ENCODE data around the gene CALU.

The CALU gene

DNA sequence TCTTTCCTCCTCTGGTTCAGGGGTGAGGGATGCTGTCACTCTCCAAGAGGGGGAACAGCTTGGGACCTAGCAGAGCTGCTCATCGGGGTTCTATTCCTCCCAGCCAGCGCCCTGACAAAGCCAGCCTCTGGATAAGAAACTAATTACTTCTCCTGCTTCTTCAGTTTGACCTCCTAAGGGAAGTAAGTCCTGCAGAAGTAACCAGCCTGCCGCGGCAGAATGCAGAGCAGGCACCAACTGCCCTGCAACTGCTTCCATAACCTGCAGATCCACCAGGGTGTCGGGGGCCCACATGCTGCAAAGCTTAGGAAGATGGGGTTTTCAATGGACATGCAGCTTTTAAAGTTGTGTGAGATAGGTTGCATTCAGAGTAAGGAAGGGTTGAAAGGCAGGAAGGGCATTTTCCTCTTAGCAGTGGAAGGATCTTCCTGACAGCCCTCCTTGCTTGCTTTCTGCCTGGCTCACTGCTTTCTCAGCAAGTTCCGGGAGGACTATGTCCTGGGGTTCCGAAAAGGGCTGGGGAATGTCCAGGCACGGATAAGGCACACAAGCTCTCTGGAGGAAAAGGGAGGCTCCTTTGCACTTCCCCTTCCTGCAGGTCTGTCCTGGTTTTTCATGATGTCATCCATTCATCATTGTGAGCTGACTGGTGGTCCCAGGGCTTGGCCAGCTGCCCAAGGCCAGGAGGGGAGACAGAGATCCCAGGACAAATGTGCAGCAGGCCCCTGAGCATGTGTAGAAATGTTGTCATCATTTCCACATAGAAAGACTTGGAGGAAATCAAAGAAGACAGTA lies 24.3 kb upstream of the CALU start:
- H3K27ac ChIP-seq = no peak overlapping the region
- no peaks in the 10 kb centered on the region for H3K79me2 ChIP-seq (ENCODE audit: insufficient read depth, low read depth)
- H2AFZ ChIP-seq (ENCODE audit: low read depth) = no peak overlapping the region
- H3K4me1 ChIP-seq (ENCODE audit: low read depth, poor library complexity, severe bottlenecking) = peaks cover 15% of the 10 kb centered on the region
- TF ChIP-seq, protein P1, sequence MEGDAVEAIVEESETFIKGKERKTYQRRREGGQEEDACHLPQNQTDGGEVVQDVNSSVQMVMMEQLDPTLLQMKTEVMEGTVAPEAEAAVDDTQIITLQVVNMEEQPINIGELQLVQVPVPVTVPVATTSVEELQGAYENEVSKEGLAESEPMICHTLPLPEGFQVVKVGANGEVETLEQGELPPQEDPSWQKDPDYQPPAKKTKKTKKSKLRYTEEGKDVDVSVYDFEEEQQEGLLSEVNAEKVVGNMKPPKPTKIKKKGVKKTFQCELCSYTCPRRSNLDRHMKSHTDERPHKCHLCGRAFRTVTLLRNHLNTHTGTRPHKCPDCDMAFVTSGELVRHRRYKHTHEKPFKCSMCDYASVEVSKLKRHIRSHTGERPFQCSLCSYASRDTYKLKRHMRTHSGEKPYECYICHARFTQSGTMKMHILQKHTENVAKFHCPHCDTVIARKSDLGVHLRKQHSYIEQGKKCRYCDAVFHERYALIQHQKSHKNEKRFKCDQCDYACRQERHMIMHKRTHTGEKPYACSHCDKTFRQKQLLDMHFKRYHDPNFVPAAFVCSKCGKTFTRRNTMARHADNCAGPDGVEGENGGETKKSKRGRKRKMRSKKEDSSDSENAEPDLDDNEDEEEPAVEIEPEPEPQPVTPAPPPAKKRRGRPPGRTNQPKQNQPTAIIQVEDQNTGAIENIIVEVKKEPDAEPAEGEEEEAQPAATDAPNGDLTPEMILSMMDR (conservative IDR thresholded peaks at IDR 0.05; ENCODE audit: low read depth, low read length) = no peak
- no peak overlapping the region for H3K4me2 ChIP-seq
- peaks cover 2% of the 10 kb centered on the region; the same call in 1 of the 2 replicates for H3K27me3 ChIP-seq (ENCODE audit: insufficient read depth, low read depth)
- H3K36me3 ChIP-seq (ENCODE audit: insufficient read depth) = no peaks in the 10 kb centered on the region
- H3K9ac ChIP-seq = no peak overlapping the region
- no peak overlapping the region for H3K4me3 ChIP-seq (IDR thresholded peaks at IDR 0.05; ENCODE audit: insufficient read depth, low read depth, low read length)
- H4K20me1 ChIP-seq (ENCODE audit: insufficient read depth) = no peaks in the 10 kb centered on the region

DNA sequence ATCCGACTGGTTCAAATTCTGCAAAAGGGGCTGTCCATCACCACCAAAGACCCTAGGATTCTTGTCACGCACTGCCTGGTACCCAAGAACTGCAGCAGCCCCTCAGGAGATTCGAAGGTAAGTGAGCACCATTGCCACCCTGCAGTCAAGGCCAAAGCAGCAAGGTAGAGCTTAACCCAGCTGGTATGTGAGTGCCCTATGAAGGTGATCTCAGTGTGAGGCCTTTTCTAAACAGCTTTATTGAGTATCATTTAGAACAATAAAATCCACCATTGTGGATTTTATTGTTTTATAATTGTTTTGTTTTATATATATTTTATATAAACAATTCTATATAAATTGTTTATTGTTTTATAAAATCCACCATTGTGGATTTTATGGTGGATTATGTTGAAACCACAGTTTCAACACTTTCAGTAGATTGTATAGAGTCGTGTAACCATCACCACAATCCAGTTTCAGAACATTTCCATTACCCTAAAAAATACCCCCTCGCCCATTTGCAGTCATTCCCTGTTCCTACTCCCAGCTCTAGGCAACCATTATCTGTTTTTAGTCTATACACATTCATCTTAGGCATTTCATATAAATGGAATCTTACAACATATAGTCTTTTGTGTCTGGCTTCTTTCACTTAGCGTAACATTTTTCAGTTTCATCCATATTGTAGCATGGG lies 20.1 kb upstream of the CALU start:
- no peak overlapping the region for H3K4me3 ChIP-seq (IDR thresholded peaks at IDR 0.05; ENCODE audit: insufficient read depth, low read depth, low read length)
- no peaks in the 10 kb centered on the region for H4K20me1 ChIP-seq (ENCODE audit: insufficient read depth)
- H3K9ac ChIP-seq = no peak overlapping the region
- no peaks in the 10 kb centered on the region for H3K36me3 ChIP-seq (ENCODE audit: insufficient read depth)
- H3K4me2 ChIP-seq = peak overlapping the region; percentile 18; the same call in 1 of the 2 replicates
- TF ChIP-seq, protein P1 (conservative IDR thresholded peaks at IDR 0.05; ENCODE audit: low read depth, low read length) = no peak
- no peak overlapping the region for H2AFZ ChIP-seq (ENCODE audit: low read depth)
- no peak overlapping the region for H3K27ac ChIP-seq
- H3K27me3 ChIP-seq (ENCODE audit: insufficient read depth, low read depth) = peaks cover 2% of the 10 kb centered on the region; the same call in 1 of the 2 replicates
- H3K79me2 ChIP-seq (ENCODE audit: insufficient read depth, low read depth) = no peaks in the 10 kb centered on the region
- peaks cover 17% of the 10 kb centered on the region for H3K4me1 ChIP-seq (ENCODE audit: low read depth, poor library complexity, severe bottlenecking)

DNA sequence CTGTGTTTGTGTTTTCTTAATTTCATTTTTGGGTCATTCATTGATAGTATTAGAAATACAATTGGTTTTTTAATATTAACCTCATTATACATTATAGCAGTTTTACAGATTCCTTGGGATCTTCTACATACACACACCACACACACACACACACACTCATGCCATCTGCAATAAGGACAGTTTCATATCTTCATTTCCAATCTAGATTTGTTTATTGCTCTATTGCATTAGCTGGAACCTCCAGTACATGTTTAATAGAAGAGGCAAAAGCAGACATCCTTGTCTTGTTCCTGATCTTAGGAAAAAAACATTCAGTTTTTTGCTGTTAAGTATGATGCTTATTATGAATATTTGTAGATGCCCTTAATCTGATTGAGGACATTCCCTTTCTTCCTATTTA lies 17.8 kb upstream of the CALU start:
- no peak overlapping the region for H2AFZ ChIP-seq (ENCODE audit: low read depth)
- H3K79me2 ChIP-seq (ENCODE audit: insufficient read depth, low read depth) = no peaks in the 10 kb centered on the region
- no peak overlapping the region for H3K4me3 ChIP-seq (IDR thresholded peaks at IDR 0.05; ENCODE audit: insufficient read depth, low read depth, low read length)
- peaks cover 17% of the 10 kb centered on the region for H3K4me1 ChIP-seq (ENCODE audit: low read depth, poor library complexity, severe bottlenecking)
- no peaks in the 10 kb centered on the region; the same call in 1 of the 2 replicates for H3K27me3 ChIP-seq (ENCODE audit: insufficient read depth, low read depth)
- H3K9ac ChIP-seq = no peak overlapping the region
- H4K20me1 ChIP-seq (ENCODE audit: insufficient read depth) = no peaks in the 10 kb centered on the region
- H3K27ac ChIP-seq = no peak overlapping the region
- TF ChIP-seq, protein P1 (conservative IDR thresholded peaks at IDR 0.05; ENCODE audit: low read depth, low read length) = no peak
- no peak overlapping the region for H3K4me2 ChIP-seq
- H3K36me3 ChIP-seq (ENCODE audit: insufficient read depth) = no peaks in the 10 kb centered on the region

DNA sequence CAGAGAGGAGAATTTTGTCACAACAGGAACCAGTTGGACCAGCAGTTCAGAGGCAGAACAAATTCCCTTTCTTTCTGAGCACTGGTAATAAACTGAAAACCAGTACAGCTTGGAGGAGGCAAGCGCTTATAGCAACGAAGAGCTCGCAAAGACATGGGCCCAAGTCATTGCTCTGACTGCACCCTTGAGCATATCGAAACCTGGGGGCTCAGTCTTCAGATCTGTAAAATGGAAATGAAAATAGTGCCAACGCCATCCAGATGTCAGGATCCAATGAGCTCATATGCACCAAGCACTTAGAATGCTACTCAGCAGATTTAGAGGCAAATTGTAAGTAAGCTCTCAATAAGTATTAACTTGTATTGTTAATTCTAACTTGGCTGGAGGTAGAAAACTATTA lies 14.4 kb upstream of the CALU start:
- Histone ChIP-seq H3K36me3 (ENCODE audit: insufficient read depth) (no peaks in the 10 kb centered on the region), H3K79me2 (ENCODE audit: insufficient read depth, low read depth) (no peaks in the 10 kb centered on the region), H2AFZ (ENCODE audit: low read depth) (no peak overlapping the region), H4K20me1 (ENCODE audit: insufficient read depth) (no peaks in the 10 kb centered on the region), H3K27ac (no peak overlapping the region), H3K27me3 (ENCODE audit: insufficient read depth, low read depth) (no peaks in the 10 kb centered on the region), H3K4me2 (no peak overlapping the region), H3K9ac (no peak overlapping the region), H3K4me1 (ENCODE audit: low read depth, poor library complexity, severe bottlenecking) (peaks cover 4% of the 10 kb centered on the region), H3K4me3 (IDR thresholded peaks at IDR 0.05; ENCODE audit: insufficient read depth, low read depth, low read length) (no peak overlapping the region)
- TF ChIP-seq, protein P1 (conservative IDR thresholded peaks at IDR 0.05; ENCODE audit: low read depth, low read length) = no peak
